ENCODE results near the gene OR51A2.

OR51A2 gene

DNA sequence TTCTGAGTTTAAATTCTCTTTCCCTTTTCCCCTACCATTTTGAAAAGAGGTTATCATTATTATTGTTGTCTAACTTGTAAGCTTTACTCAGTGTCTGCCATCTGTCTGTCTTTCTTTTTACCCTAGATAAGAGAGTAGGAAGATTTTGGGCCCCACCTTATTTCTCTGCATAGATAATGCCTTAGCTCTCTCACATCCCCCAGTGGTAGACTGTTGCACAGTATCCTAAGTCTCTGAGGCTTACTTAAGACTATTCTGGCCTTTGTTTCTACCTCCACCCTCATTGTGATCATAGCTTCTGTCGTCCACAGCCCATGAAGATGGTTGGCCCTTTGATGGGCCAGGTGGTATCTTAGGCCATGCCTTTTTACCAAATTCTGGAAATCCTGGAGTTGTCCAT is 35.5 kb upstream of the OR51A2 start:
- Histone ChIP-seq H3K9me3 (ENCODE audit: insufficient read depth, low read depth, low read length) (no peaks in the 10 kb centered on the region), H3K9me2 (replicated peaks; ENCODE audit: low read depth, low read length) (no peaks in the 10 kb centered on the region), H3K79me2 (ENCODE audit: insufficient read depth, low read length) (no peaks in the 10 kb centered on the region), H4K20me1 (ENCODE audit: insufficient read depth, low read length, poor library complexity, severe bottlenecking) (no peaks in the 10 kb centered on the region), H3K9ac (ENCODE audit: low read depth, low read length, poor library complexity, severe bottlenecking) (no peak overlapping the region), H3F3A (ENCODE audit: low read depth) (no peaks in the 10 kb centered on the region), H3K27me3 (ENCODE audit: insufficient read depth, low read length, poor library complexity, severe bottlenecking) (no peaks in the 10 kb centered on the region), H3K4me2 (ENCODE audit: low read depth, low read length, poor library complexity, severe bottlenecking) (no peak overlapping the region), H3K4me3 (ENCODE audit: low read length, poor library complexity, severe bottlenecking) (no peak overlapping the region), H3K4me1 (ENCODE audit: insufficient read depth, low read length, poor library complexity, severe bottlenecking) (no peaks in the 10 kb centered on the region), H3K36me3 (ENCODE audit: insufficient read depth, low read length) (no peaks in the 10 kb centered on the region), H2AFZ (ENCODE audit: low read length) (no peak overlapping the region)
- TF ChIP-seq EZH2phosphoT487 (IDR thresholded peaks at IDR 0.05; ENCODE audit: borderline replicate concordance), result no peak
- TF ChIP-seq, protein P1, sequence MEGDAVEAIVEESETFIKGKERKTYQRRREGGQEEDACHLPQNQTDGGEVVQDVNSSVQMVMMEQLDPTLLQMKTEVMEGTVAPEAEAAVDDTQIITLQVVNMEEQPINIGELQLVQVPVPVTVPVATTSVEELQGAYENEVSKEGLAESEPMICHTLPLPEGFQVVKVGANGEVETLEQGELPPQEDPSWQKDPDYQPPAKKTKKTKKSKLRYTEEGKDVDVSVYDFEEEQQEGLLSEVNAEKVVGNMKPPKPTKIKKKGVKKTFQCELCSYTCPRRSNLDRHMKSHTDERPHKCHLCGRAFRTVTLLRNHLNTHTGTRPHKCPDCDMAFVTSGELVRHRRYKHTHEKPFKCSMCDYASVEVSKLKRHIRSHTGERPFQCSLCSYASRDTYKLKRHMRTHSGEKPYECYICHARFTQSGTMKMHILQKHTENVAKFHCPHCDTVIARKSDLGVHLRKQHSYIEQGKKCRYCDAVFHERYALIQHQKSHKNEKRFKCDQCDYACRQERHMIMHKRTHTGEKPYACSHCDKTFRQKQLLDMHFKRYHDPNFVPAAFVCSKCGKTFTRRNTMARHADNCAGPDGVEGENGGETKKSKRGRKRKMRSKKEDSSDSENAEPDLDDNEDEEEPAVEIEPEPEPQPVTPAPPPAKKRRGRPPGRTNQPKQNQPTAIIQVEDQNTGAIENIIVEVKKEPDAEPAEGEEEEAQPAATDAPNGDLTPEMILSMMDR (conservative IDR thresholded peaks at IDR 0.05; ENCODE audit: low read length), result peak; percentile 44

DNA sequence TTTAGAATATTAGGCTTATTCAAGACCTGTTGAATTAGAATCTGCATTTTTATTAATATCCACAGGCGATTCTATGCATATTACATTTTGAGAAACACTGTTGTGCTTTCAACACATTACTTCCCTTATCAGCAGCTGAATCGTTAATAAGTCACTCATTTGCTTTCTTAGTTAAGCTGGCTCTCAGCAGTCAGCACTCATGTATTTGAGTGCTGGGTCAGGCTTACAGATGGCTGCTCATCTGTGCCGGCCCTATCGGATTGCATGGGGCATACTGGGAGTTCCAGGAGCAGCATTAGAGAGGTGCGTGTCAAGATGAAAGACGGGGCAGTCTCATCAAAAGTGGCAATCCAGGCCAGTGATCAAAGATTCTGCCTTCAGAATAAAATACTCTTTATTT is 28.3 kb upstream of the OR51A2 start:
- no peaks in the 10 kb centered on the region for H3K9me3 ChIP-seq (ENCODE audit: insufficient read depth, low read depth, low read length)
- H3F3A ChIP-seq (ENCODE audit: low read depth), result no peaks in the 10 kb centered on the region
- H4K20me1 ChIP-seq (ENCODE audit: insufficient read depth, low read length, poor library complexity, severe bottlenecking), result no peaks in the 10 kb centered on the region
- no peaks in the 10 kb centered on the region for H3K4me1 ChIP-seq (ENCODE audit: insufficient read depth, low read length, poor library complexity, severe bottlenecking)
- TF ChIP-seq, protein P1 (conservative IDR thresholded peaks at IDR 0.05; ENCODE audit: low read length), result no peak
- no peak for TF ChIP-seq EZH2phosphoT487 (IDR thresholded peaks at IDR 0.05; ENCODE audit: borderline replicate concordance)
- H2AFZ ChIP-seq (ENCODE audit: low read length), result no peak overlapping the region
- no peaks in the 10 kb centered on the region for H3K9me2 ChIP-seq (replicated peaks; ENCODE audit: low read depth, low read length)
- no peaks in the 10 kb centered on the region for H3K36me3 ChIP-seq (ENCODE audit: insufficient read depth, low read length)
- H3K4me2 ChIP-seq (ENCODE audit: low read depth, low read length, poor library complexity, severe bottlenecking), result no peak overlapping the region
- H3K9ac ChIP-seq (ENCODE audit: low read depth, low read length, poor library complexity, severe bottlenecking), result no peak overlapping the region
- no peaks in the 10 kb centered on the region for H3K27me3 ChIP-seq (ENCODE audit: insufficient read depth, low read length, poor library complexity, severe bottlenecking)
- no peak overlapping the region for H3K4me3 ChIP-seq (ENCODE audit: low read length, poor library complexity, severe bottlenecking)
- no peaks in the 10 kb centered on the region for H3K79me2 ChIP-seq (ENCODE audit: insufficient read depth, low read length)

DNA sequence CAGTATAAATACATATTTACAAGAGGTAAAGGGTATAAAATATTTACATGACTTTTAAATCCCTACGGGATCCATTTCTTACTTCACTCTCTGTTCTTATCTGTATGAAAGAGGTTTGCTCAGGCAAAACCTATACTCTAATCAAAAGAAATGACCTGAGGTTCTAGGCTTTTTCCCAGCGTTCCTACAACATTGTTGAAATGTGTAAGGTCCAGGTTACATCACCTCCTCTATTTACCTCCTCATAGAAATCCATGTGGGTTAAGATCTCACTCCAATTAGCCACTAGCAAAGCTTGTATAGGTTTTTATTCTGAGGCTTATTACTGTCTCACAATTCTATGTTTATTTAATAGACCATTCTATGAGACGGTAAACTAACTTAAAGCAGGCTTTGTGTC is 27.2 kb upstream of the OR51A2 start:
- no peak overlapping the region for H3K9ac ChIP-seq (ENCODE audit: low read depth, low read length, poor library complexity, severe bottlenecking)
- no peak overlapping the region for H3K4me2 ChIP-seq (ENCODE audit: low read depth, low read length, poor library complexity, severe bottlenecking)
- H3K36me3 ChIP-seq (ENCODE audit: insufficient read depth, low read length), result no peaks in the 10 kb centered on the region
- no peaks in the 10 kb centered on the region for H3K79me2 ChIP-seq (ENCODE audit: insufficient read depth, low read length)
- H3K4me1 ChIP-seq (ENCODE audit: insufficient read depth, low read length, poor library complexity, severe bottlenecking), result no peaks in the 10 kb centered on the region
- H3F3A ChIP-seq (ENCODE audit: low read depth), result no peaks in the 10 kb centered on the region
- H2AFZ ChIP-seq (ENCODE audit: low read length), result no peak overlapping the region
- no peak overlapping the region for H3K4me3 ChIP-seq (ENCODE audit: low read length, poor library complexity, severe bottlenecking)
- H3K9me3 ChIP-seq (ENCODE audit: insufficient read depth, low read depth, low read length), result no peaks in the 10 kb centered on the region
- H3K9me2 ChIP-seq (replicated peaks; ENCODE audit: low read depth, low read length), result no peaks in the 10 kb centered on the region
- H3K27me3 ChIP-seq (ENCODE audit: insufficient read depth, low read length, poor library complexity, severe bottlenecking), result no peaks in the 10 kb centered on the region
- no peaks in the 10 kb centered on the region for H4K20me1 ChIP-seq (ENCODE audit: insufficient read depth, low read length, poor library complexity, severe bottlenecking)
- no peak for TF ChIP-seq EZH2phosphoT487 (IDR thresholded peaks at IDR 0.05; ENCODE audit: borderline replicate concordance)
- TF ChIP-seq, protein P1 (conservative IDR thresholded peaks at IDR 0.05; ENCODE audit: low read length), result no peak

Measured in Loucy (cell line).